GM18507 (cell line): ENCODE data around the gene MRPL57.
"Not testable (repeated sequence)": the region's sequence is repeated elsewhere in the genome, so short reads cannot be mapped to it uniquely, and the experiment has no call there.

Experiments used
- DNase-seq: peaks from one replicate; pipeline ENCODE4 v3.0.0; 2011; ENCODE audit warnings: low read depth; ENCODE audit not compliant: insufficient read length; ENCODE audit errors: extremely low spot score
- FAIRE-seq: peaks from 2 replicates; lab custom pipeline; 2011; peaks lifted over from hg19 to GRCh38; lab: Jason Lieb, UNC

The MRPL57 gene

GRCh38 chr13:21181671-21182070 lies 5.2 kb downstream of the MRPL57 start:
- no peak for FAIRE-seq

DNA sequence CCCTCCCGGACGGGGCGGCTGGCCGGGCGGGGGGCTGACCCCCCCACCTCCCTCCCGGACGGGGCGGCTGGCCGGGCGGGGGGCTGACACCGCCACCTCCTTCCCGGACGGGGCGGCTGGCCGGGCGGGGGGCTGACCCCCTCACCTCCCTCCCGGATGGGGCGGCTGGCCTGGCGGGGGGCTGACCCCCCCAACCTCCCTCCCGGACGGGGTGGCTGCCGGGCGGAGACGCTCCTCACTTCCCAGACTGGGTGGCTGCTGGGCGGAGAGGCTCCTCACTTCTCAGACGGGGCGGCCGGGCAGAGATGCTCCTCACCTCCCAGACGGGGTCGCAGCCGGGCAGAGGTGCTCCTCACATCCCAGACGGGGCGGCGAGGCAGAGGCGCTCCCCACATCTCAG lies 10.0 kb downstream of the MRPL57 start:
- not testable (repeated sequence) for DNase-seq, FAIRE-seq

More at GRCh38 chr13:21181671-21182070, 5.2 kb downstream of the MRPL57 start:
- no peak for DNase-seq

DNA sequence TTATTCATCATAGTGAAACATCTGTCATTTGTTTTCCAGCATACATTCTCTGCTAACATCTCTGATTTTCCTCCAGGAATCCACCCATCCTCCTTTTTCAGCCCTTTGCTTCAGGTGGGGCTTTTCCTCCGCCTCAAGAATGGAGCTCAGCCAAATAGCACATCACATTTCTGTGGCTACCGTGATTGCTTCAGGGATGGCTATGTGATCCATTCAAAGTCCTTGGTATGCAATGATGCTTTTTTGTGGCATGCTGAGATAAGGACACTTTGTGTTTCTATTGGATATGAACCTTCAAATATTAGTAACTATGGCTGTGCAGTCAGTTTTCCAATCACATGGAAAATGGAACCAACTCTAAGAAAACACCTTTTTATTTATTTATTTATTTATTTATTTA lies 18.3 kb downstream of the MRPL57 start:
- FAIRE-seq, DNase-seq: not testable (repeated sequence)

- FAIRE-seq, DNase-seq: not testable (repeated sequence)
These were observed 21.3 kb downstream of the MRPL57 start for GRCh38 chr13:21197606-21198225.

- not testable (repeated sequence) for DNase-seq, FAIRE-seq
These were observed 21.9 kb downstream of the MRPL57 start for GRCh38 chr13:21198391-21198790.

DNA sequence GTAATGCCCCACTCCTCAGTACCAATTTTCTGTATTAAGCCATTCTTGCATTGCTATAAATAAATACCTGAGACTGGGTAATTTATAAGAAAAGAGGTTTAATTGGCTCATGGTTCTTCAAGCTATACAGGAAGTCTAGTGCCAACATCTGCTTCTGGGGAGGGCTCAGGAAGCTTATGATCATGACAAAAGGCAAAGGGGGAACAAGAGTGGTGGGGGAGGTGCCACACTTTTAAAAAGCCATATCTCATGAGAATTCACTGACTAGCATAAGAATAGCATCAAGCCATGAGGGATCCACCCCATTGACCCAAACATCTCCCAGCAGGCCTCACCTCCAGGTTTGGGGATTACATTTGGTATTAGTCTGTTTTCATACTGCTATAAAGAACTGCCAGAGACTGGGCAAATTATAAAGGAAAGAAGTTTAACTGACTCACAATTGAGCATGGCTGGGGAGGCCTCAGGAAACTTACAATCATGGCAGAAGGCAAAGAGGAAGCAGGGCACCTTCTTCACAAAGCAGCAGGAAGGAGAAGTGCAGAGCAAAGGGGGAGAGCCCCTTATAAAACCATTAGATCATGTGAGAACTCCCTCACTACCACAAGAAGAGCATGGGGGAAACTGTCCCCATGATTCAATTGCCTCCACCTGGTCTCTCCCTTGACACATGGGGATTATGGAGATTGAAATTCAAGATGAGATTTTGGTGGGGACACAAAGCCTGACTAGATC lies 25.2 kb downstream of the MRPL57 start:
- DNase-seq, FAIRE-seq: not testable (repeated sequence)

DNA sequence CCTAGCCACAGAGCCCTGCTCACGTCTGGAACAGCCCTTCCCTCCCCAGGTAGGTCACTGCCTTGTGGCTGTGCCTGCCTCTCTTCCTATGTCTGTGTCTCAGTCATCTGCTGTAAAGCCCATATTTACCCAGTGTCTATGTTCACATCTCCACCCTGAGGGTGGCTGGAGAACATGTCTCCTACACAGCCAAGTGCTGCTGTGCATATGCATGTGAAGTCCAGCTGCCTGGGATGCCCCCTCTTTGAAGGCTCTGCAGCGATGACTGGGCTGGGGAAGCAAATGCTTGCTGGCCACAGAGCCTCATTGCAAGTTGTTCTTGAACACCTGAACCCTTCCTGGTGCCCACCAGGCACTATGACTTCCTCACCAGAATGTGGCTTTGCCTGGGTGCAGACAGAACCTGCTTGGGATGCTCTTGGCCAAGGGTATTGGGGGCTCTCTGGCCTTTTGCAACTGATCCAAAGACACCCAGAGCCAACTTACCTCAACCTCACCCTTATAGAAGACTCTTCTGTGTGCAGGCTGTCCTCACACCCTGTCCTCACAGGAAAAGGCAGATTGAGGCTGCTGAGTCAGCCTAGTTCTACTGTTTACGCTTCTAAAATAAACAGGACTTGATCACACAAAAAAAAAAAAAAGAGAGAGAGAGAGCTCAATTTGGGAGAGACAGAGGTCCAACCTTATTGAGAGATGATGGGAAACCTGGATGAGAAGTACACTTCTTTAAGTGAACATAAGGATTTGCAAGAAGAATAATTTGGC lies 26.5 kb downstream of the MRPL57 start:
- FAIRE-seq (no peak), DNase-seq (no peak)

DNA sequence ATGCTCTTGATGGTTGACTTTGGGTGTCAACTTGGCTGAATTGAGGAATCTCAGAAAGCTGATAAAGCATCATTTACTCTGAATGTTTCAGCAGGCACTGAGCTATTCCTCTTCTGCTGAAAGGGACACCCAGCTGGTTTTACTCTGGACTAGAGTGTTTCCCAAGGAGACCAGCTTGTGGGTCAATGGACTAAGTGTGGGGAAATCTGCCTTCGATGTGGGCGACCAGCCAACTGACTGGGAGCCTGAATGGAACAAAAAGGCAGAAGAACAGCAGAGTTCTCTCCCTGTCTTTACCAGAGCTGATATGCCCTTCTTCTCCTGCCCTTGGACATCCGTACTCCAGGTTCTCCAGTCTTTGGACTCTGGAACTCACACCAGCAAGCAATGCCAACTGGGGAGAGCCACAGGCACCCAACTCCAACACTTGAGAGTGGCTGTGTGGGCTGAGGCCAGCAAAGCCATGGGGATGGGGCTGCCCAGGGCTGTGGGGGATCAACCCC lies 32.2 kb downstream of the MRPL57 start:
- FAIRE-seq: no peak
- no peak for DNase-seq

DNA sequence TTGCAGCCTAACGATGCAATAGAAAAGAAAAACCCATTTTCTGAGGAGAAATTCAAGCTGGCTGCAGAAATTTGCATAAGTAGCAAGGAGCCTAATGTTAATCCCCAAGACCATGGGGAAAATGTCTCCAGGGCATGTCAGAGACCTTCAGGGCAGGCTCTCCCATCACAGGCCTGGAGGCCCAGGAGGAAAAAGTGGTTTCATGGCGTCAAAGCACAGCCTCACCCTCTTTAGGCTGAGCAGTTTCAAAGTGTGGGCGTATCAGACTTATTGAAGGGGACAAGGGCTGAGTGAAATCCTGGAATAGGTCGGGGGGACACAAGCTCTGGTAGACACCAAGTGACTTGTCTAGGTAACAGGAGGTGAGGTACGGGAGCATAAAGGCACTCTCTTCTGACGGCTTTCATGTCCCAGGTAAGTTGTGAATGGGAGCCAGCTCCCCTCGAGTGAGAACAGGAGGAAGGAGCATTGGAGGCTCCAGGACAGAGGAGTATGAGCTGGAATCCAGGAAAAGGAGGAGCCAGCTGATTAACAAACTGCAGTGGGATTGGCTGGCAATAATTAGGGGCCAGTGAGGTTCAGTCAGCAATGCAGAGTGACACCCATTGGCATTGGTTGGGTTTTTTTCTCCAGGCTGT lies 35.8 kb downstream of the MRPL57 start:
- no peak for DNase-seq
- FAIRE-seq: no peak

GRCh38 chr13:21215419-21215818 lies 39.0 kb downstream of the MRPL57 start:
- DNase-seq, FAIRE-seq: not testable (repeated sequence)

GRCh38 chr13:21216332-21216731 lies 39.9 kb downstream of the MRPL57 start:
- DNase-seq (no peak), FAIRE-seq (no peak)

GRCh38 chr13:21218351-21219035 lies 42.0 kb downstream of the MRPL57 start:
- peak; percentile 12 for DNase-seq
- FAIRE-seq: peak; percentile 95

DNA sequence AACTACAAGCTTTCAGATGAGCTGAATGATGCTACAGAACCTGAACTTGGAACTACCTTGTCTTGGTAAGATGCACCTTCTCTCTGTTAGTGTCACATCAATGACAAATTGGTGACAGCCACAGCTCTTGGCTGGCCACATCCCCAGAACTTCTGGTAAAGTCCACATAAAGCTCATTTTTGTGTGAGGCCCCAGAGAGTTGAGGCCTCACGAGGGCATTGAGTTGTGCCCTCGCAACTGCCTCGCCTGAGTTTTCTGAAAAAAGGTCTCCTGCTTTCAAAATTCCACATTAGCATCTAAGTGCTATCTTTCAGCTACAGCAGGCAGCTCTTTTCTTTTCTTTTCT lies 42.6 kb downstream of the MRPL57 start:
- no peak for FAIRE-seq
- no peak for DNase-seq

- peak; percentile 21 for FAIRE-seq
- DNase-seq: not testable (repeated sequence)
These were observed 43.3 kb downstream of the MRPL57 start for GRCh38 chr13:21219716-21220115.

DNA sequence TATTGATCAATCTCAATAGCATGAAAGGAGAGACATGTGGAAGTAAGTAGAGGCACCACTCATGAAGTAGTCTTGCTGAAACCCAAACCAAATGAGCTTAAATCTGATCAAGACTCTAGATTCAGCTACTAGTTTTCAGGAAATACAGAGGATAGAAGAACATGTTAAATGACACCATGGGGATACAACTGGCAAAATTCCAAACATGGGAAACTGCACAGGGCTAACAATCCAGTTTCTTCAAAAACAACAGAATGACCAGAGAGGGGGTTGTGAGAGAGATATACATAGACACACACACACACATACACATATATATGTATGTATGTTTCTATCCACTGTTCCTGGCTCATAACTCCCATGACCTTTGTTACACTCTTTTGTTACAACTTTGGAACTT lies 44.8 kb downstream of the MRPL57 start:
- no peak for FAIRE-seq

GRCh38 chr13:21225082-21225481 lies 48.6 kb downstream of the MRPL57 start:
- no peak for DNase-seq
- FAIRE-seq: no peak

More for the DNA sequence above, 44.8 kb downstream of the MRPL57 start:
- no peak for DNase-seq

GRCh38 chr13:21225841-21226581 lies 49.6 kb downstream of the MRPL57 start:
- FAIRE-seq (no peak), DNase-seq (no peak)

GRCh38 chr13:21227917-21228316 lies 51.5 kb downstream of the MRPL57 start:
- no peak for FAIRE-seq
- no peak for DNase-seq
